Myometrial cell (primary cell): ENCODE results near the gene IGSF10. TPM values are rescaled to one million over a fixed set of nuclear protein-coding genes. Genes with fewer than 3 reads are reported as not detected.

ENCODE experiments used
- total RNA-seq: library from RNA; depleted of rRNA; stranded (reverse); fragments of >200 nt; gene quantifications from 2 replicates; pipeline ENCODE4 v1.2.3, GENCODE V29; 2015

Gene IGSF10
- total RNA-seq: 0.29 and 0.71 TPM in 2 replicates

GRCh38 chr3:151460774-151461450, at the start of gene IGSF10:
Gene IGSF10, minus strand, starts transcription at chr3:151461061. Its CDS starts 2,352 bp downstream, at chr3:151458709.

Other genes starting within 250 kb of the IGSF10 start
- not detected in 2 replicates for gene P2RY14, start 182.5 kb downstream of the IGSF10 start, total RNA-seq
- 1.9 and 3.2 TPM in 2 replicates for gene GPR87, start 144.2 kb downstream of the IGSF10 start, total RNA-seq
- gene P2RY13, start 131.5 kb downstream of the IGSF10 start, total RNA-seq: not detected in 2 replicates
- not detected in 2 replicates for gene P2RY12, start 76.3 kb downstream of the IGSF10 start, total RNA-seq